SK-N-SH (cell line): Measurements from ENCODE around the gene TIAM1.

Experiments used
- CTCF ChIP-seq: fragments of 200-600 bp; sonication (generic); IDR thresholded peaks from 2 replicates; pipeline ENCODE4 v1.6.1; 2017; ENCODE audit warnings: antibody characterized with exemption, mild to moderate bottlenecking, moderate library complexity
- EP300 ChIP-seq, 2 experiments: IDR thresholded peaks; 2 replicates each; pipeline versions ENCODE4 v1.4.0 to v1.6.1; 2012; ENCODE audit warnings: borderline replicate concordance in 1 of 2, low read depth in 1 of 2, low read length in 1 of 2
- TAF1 ChIP-seq: IDR thresholded peaks from 2 replicates; pipeline ENCODE4 v1.6.1; 2012; ENCODE audit warnings: low read depth, mild to moderate bottlenecking, low read length, moderate library complexity, borderline replicate concordance

DNA sequence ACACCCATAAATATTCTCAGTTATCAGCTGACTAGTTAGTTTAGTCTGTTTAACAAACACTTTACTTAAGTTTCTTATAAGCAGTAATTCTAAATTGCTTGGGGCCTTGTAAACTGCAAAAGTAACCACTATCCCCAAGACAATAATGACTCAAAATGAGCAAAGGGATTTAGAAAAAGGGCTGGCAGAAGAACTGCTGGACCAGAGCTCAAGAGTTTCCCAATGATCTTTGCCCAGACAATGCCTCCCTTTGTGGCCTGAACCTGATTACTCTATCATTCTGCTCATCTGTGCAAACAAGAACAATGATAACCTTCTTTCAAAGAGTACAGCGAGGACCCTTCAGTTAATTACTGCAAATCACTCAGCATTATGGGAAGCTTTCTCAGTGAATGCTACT, 123.5 kb downstream of the TIAM1 start:
- no peak for TF ChIP-seq TAF1
- no peak for TF ChIP-seq EP300 (IDR thresholded peaks at IDR 0.05; ENCODE audit: borderline replicate concordance in 1 of 2, low read depth in 1 of 2, low read length in 1 of 2)
- no peak for TF ChIP-seq CTCF
